Endothelial cell of umbilical vein (primary cell): ENCODE data around the gene CHPF2.

Source experiments
- EZH2 ChIP-seq: IDR thresholded peaks from 2 replicates; pipeline ENCODE4 v1.6.1; 2012; ENCODE audit warnings: borderline replicate concordance, low read depth, mild to moderate bottlenecking, moderate library complexity, low read length, inconsistent platforms; ENCODE audit not compliant: severe bottlenecking
- POLR2A ChIP-seq: IDR thresholded peaks from 2 replicates; pipeline ENCODE4 v1.6.1; 2012; ENCODE audit warnings: low read depth, mild to moderate bottlenecking, control low read depth, low read length
- TF ChIP-seq, protein P1 (sequence below), 2 donors: IDR thresholded peaks; 1 replicate in 1 of 2; 2 replicates in 1 of 2; pipeline ENCODE4 v1.5.1; 2011; ENCODE audit warnings: low read length in 2 of 2, mild to moderate bottlenecking in 2 of 2, moderate library complexity in 2 of 2, control low read depth in 1 of 2, inconsistent platforms in 1 of 2, low read depth in 1 of 2; ENCODE audit not compliant: insufficient read depth in 1 of 2; ENCODE audit errors: extremely low read depth in 1 of 2

DNA sequence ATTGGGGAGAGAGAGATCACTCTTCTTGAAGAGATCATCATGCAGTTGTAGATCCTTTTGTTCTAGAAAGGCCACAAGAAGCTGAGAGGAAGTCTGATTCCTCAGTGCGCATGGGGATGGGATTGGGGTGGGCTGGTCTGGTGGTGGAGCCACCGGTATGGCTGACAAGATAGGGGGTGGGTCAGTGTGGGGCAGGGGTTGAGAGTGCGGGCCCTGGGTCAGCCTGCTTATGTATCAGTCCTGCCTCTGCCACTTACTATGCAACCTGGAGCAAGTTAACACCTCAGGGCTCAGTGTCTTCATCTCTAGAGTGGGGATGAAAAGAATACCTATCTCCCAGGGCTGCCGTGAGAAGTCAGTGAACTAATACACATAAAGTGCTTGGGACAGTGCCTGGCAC lies 8.3 kb downstream of the CHPF2 start:
- TF ChIP-seq, protein P1, sequence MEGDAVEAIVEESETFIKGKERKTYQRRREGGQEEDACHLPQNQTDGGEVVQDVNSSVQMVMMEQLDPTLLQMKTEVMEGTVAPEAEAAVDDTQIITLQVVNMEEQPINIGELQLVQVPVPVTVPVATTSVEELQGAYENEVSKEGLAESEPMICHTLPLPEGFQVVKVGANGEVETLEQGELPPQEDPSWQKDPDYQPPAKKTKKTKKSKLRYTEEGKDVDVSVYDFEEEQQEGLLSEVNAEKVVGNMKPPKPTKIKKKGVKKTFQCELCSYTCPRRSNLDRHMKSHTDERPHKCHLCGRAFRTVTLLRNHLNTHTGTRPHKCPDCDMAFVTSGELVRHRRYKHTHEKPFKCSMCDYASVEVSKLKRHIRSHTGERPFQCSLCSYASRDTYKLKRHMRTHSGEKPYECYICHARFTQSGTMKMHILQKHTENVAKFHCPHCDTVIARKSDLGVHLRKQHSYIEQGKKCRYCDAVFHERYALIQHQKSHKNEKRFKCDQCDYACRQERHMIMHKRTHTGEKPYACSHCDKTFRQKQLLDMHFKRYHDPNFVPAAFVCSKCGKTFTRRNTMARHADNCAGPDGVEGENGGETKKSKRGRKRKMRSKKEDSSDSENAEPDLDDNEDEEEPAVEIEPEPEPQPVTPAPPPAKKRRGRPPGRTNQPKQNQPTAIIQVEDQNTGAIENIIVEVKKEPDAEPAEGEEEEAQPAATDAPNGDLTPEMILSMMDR (IDR thresholded peaks at IDR 0.05; ENCODE audit: extremely low read depth in 1 of 2, insufficient read depth in 1 of 2, low read depth in 1 of 2, low read length in 2 of 2): no peak
- TF ChIP-seq EZH2 (no peak), POLR2A (peak; percentile 40)
